MCF 10A (cell line): Measurements from ENCODE around the gene UCN2. TPM values are rescaled to one million over a fixed set of nuclear protein-coding genes. Genes with fewer than 3 reads are reported as not detected.
A peak's percentile ranks its signal among the peaks of the same experiment; 100 is the strongest.

Experiments used
- BruUV-seq: library from RNA; stranded (reverse); fragments of 400-500 nt; replicated peaks from 2 replicates; lab custom pipeline; 2021; lab: Mats Ljungman, UMichigan
- CTCF ChIA-PET: fragments of 300-600 bp; sonication (Branson Sonifier 250); formaldehyde crosslinking; extraction: SDS; loops from one replicate; lab custom pipeline; 2021; ENCODE audit warnings: antibody characterized with exemption, inconsistent platforms; lab: Yijun Ruan, JAX
- POLR2A ChIA-PET: fragments of 300-600, 350-650 bp; sonication (Branson Sonifier 250); formaldehyde crosslinking; extraction: SDS; loops from one replicate; lab custom pipeline; 2020; ENCODE audit warnings: antibody characterized with exemption, inconsistent platforms; lab: Yijun Ruan, JAX
- DNase-seq: peaks from one replicate; pipeline ENCODE4 v3.0.0-alpha.2; 2018; ENCODE audit not compliant: unreplicated experiment
- H3K27ac Mint-ChIP-seq: one replicate; pipeline ENCODE4 v1.8.0; 2022; ENCODE audit warnings: mild to moderate bottlenecking, low read depth, mixed read lengths; ENCODE audit not compliant: unreplicated experiment
- H3K27me3 Mint-ChIP-seq: one replicate; pipeline ENCODE4 v1.8.0; 2022; ENCODE audit warnings: mixed read lengths; ENCODE audit not compliant: insufficient read depth, unreplicated experiment
- H3K36me3 Mint-ChIP-seq: one replicate; pipeline ENCODE4 v1.8.0; 2022; ENCODE audit warnings: mild to moderate bottlenecking, moderate library complexity, mixed read lengths; ENCODE audit not compliant: insufficient read depth, unreplicated experiment
- H3K4me1 Mint-ChIP-seq: one replicate; pipeline ENCODE4 v1.8.0; 2022; ENCODE audit warnings: mixed read lengths; ENCODE audit not compliant: insufficient read depth, unreplicated experiment
- H3K4me3 Mint-ChIP-seq: one replicate; pipeline ENCODE4 v1.8.0; 2022; ENCODE audit warnings: mild to moderate bottlenecking, moderate library complexity, mixed read lengths; ENCODE audit not compliant: unreplicated experiment
- H3K9me3 Mint-ChIP-seq: one replicate; pipeline ENCODE4 v1.8.0; 2022; ENCODE audit warnings: mixed read lengths; ENCODE audit not compliant: unreplicated experiment
- CTCF ChIP-seq: fragments of 200-600 bp; IDR thresholded peaks from one replicate; pipeline ENCODE4 v1.8.0; 2022; ENCODE audit warnings: antibody characterized with exemption, mild to moderate bottlenecking; ENCODE audit not compliant: unreplicated experiment
- intact Hi-C: fragments of 100-400 bp; cut with micrococcal nuclease; formaldehyde crosslinking; loops from 2 replicates; pipeline ENCODE4 v1.14.1; 2022
- total RNA-seq: library from RNA; stranded (reverse); gene quantifications from 2 replicates; pipeline ENCODE4 v1.2.3, GENCODE V29; 2022

Gene UCN2
- total RNA-seq, 1 experiment from 2014 or later, result 3.8 TPM

GRCh38 chr3:48555949-48556795, 7.4 kb downstream of the UCN2 start:
- intact Hi-C loops, result loop anchor here (2.0 to 10.0 kb wide), 2 partner anchors 43 to 129 kb away; partner anchors contain the start of gene NCKIPSD
- ChIA-PET CTCF (interaction anchor here (0.5 to 1.7 kb wide), 15 partner anchors 8 to 311 kb away, joined by 3 to 8 read pairs (median 4); partner anchors contain the start of genes NCKIPSD and SLC26A6), POLR2A (interaction anchor here (0.6 to 7.2 kb wide), 21 partner anchors 14 to 405 kb away, joined by 3 to 64 read pairs (median 5); partner anchors contain the start of genes ATRIP, CCDC51, CELSR3 and NCKIPSD)
- Mint-ChIP-seq H3K4me1 (peaks cover 11% of the 10 kb centered on the region), H3K4me3 (peak overlapping the region; percentile 74), H3K27me3 (no peaks in the 10 kb centered on the region), H3K9me3 (no peaks in the 10 kb centered on the region), H3K27ac (peak overlapping the region; percentile 47), H3K36me3 (no peaks in the 10 kb centered on the region)
- no peak for DNase-seq
- BruUV-seq, result no TSS peak
- no peak for TF ChIP-seq CTCF

DNA sequence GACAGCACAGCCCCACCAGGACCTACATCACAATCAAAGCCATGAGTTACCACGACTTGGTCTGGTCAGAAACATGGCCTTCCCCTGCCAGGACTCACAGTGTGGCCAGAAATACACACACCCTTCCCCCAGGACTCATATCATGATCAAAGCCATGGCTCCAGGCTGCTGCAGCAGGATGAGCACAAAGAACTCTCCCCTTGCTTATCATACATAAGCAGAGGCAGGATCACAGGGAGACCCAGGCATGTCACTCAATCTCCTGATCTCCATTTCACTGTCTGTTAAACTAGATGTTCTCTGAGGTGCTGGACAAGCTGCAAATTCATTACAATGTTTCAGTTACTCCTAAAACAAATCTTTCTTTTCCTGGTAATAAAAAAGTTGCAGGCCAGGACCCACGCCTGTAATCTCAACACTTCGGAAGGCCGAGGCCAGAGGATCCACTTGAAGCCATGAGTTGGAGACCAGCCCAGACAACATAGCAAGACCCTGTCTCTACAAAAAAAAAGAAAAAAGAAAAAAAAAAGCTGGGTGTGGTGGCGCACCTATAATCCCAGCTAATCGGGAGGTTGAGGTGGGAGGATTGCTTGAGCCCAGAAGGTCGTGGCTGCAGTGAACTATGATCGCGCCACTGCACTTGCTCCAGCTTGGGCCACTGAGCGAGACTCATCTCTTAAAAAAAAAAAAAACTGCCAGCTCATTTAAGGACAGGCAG, 8.2 kb downstream of the UCN2 start:
- no TSS peak for BruUV-seq
- H3K9me3 Mint-ChIP-seq, result no peaks in the 10 kb centered on the region
- intact Hi-C loops, result loop anchor here (10.0 kb wide), 1 partner anchor 129 kb away; the partner anchor contains the start of gene NCKIPSD
- TF ChIP-seq CTCF, result no peak
- DNase-seq, result no peak
- H3K36me3 Mint-ChIP-seq, result no peaks in the 10 kb centered on the region
- CTCF ChIA-PET, result interaction anchor here (0.6 to 1.5 kb wide), 7 partner anchors 33 to 203 kb away, joined by 3 to 8 read pairs (median 4); partner anchors contain the start of genes NCKIPSD and SLC26A6
- peak overlapping the region; percentile 74 for H3K4me3 Mint-ChIP-seq
- H3K27me3 Mint-ChIP-seq, result no peaks in the 10 kb centered on the region
- H3K27ac Mint-ChIP-seq, result no peak overlapping the region
- H3K4me1 Mint-ChIP-seq, result peaks cover 11% of the 10 kb centered on the region
- POLR2A ChIA-PET, result interaction anchor here (0.6 to 7.2 kb wide), 8 partner anchors 44 to 131 kb away, joined by 3 to 64 read pairs (median 5); partner anchors contain the start of genes CELSR3, NCKIPSD and SLC26A6

DNA sequence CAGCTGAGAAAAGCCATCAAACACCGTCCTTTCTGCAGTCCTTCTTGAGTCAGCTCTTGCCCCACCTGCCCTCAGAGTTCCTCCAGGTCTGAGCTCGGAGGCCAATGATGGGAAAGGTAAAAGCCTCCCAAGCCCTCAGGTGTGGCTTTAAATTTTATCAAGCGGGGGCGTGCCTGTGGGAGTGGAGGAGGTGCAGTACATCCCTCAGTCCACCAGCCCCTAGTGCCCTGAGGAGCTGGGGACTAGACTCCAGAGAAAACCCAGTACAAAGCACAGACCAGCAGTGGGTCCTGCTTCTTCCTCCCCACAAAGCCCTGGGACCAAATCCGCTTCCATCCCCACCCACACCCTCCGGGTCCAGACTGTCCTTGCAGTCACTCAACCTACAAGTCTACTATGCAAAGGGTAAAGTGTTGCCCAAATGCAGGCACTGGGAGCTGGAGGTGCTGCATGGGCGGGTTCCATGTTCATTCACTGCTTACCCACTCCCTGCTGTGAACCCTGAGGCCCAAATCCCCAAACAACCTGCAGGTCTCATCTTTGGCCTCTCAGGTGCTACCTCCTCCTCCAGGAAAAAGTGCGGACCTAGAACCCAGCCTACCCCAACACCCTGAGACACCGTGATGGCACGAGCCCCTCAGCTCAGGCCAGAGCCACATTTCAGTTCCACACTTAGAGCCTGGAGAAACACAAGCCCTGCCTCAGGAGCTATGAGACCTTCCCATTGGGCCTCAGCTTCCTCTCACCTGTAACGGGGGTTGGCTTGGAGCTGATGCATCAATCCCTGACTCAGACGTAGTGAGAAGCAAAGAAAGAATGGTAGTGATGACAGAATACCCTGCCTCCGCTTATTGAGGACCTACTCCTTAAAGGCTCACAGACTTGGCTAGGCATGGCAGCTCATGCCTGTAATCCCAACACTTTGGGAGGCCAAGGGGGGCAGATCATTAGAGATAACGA, 9.4 kb downstream of the UCN2 start:
- intact Hi-C loops, result loop anchor here (10.0 kb wide), 1 partner anchor 131 kb away; the partner anchor contains the start of gene NCKIPSD
- ChIA-PET CTCF (interaction anchor here (0.6 to 1.6 kb wide), 8 partner anchors 12 to 542 kb away, joined by 3 to 7 read pairs (median 3); no protein-coding TSS in a partner anchor), POLR2A (interaction anchor here (0.6 to 1.6 kb wide), 3 partner anchors 108 to 114 kb away, joined by 3 to 4 read pairs (median 3); partner anchors contain the start of genes CCDC51 and TMA7)
- Mint-ChIP-seq H3K27me3 (no peaks in the 10 kb centered on the region), H3K4me3 (no peak overlapping the region), H3K4me1 (peaks cover 11% of the 10 kb centered on the region), H3K36me3 (no peaks in the 10 kb centered on the region), H3K27ac (no peak overlapping the region), H3K9me3 (no peaks in the 10 kb centered on the region)
- TF ChIP-seq CTCF, result no peak
- BruUV-seq, result no TSS peak
- DNase-seq, result no peak
